A172 (cell line): ENCODE data around the gene MPC1. TPM values are rescaled to one million over a fixed set of nuclear protein-coding genes. Genes with fewer than 3 reads are reported as not detected.
A peak's percentile ranks its signal among the peaks of the same experiment; 100 is the strongest.
"Not testable (repeated sequence)": the region's sequence is repeated elsewhere in the genome, so short reads cannot be mapped to it uniquely, and the experiment has no call there.

Source experiments
- DNase-seq: peaks from one replicate; pipeline ENCODE4 v3.0.0-alpha.2; 2015; ENCODE audit warnings: low spot score
- total RNA-seq: library from RNA; depleted of rRNA; stranded (reverse); fragments of >200 nt; shearing (Covaris generic); gene quantifications from 2 replicates; pipeline ENCODE4 v1.2.3, GENCODE V29; 2014

The MPC1 gene
- total RNA-seq, 1 experiment from 2014 or later, result 33.9 TPM

DNA sequence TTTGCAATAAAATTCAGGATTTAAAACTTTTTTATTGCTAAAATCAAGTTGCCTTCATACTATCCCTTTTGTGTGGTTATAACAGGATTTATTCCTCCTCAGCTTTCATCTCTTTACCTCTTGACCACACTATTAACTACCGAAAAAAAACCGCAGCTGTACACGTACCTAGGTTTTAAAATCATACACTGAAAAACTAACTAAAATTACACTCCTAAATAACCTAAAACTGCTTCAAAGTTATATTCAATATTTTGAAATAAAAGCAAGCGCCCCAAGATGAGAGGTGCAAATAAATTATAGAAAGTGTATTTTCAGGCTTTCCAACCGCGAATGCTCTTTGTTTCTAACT lies 1.4 kb downstream of the MPC1 start:
- no peak for DNase-seq

DNA sequence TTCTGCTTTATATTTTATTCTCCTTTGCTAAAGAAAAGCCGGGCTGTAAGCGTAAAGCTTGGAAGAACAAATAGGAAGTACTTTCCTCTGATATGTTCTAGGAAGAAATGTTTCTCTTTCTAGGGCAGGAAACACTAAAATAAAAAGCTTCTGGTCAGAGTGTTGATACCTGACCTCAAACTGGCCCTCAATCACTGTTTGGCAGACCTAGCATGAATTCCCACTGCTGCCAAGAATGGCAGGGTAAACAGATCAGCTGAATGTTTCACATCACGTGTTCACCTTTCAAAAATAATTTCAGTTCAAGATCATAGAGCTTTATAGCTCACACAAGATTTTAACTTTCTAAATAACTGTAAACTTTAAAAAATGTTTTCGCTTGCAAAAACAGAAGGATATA lies 2.9 kb downstream of the MPC1 start:
- DNase-seq, result no peak

DNA sequence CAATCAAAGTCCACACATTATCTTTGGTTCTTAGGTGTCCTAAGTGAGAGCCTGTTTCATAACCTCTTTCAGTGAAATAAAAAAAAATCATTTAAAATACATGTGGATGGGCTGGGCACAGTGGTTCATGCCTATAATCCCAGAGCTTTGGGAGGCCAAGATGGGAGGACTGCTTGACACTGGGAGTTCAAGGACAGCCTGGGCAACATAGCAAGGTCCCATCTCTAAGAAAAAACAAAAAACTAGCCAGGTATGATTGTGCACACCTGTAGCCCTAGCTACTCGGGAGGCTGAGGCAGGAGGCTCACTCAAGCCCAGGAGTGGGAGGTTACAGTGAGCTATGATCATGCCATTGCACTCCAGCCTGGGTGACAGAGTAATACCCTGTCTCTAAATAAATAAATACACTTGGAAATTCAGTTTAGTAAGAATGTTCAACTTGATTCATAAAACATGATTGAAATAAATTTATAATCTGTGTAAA lies 3.6 kb downstream of the MPC1 start:
- no peak for DNase-seq

DNA sequence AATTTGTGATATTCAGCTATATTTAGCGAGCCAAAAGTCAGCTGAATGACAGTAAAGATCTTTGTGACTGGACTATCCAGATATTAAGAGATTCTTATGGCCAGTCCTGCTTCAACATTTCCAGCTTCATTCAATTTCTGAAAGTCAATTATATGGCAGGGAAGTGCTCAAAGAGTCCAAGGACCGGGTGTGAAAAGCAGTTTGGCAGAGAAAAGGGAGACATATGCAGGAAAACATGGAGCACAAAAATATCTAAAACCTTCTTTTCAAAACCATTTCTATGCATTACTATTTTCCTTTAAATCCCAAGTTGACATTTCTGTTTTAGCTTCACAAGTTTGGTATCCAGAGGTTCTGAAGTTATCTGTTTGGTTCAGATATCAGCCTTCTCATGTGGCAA lies 5.0 kb downstream of the MPC1 start:
- no peak for DNase-seq

DNA sequence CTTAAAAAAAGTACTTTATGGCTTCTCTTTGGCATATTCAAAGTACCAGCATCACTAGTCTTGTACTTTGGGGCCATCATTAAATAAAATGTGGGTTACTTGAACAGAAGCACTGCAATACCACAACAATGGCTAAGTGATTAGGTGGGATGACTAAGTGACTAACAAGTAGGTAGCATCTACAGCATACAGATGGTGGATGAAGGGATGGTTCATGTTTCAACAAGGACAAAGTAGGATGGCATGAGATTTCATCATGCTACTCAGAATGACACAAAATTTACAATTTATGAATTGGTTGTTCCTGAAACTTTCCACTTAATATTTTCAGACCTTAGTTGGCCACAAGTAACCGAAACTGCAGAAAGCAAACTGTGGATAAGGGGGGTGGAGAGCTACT lies 7.7 kb downstream of the MPC1 start:
- no peak for DNase-seq

DNA sequence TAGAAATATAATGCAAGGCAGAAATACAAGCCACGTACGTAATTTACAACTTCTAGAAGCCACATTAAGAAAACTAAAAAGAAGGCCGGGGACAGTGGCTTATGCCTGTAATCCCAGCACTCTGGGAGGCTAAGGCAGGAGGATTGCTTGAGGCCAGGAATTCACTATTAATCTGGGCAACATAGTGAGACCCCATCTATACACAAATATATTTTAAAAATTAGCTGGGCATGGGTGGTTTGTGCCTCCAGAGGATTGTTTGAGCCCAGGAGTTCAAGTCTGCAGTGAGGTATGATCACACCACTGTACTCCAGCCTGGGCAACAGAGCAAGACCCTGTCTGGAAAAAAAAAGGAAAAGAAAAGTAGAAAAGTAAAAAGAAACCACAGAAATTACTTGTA lies 12.3 kb downstream of the MPC1 start:
- DNase-seq, result no peak

DNA sequence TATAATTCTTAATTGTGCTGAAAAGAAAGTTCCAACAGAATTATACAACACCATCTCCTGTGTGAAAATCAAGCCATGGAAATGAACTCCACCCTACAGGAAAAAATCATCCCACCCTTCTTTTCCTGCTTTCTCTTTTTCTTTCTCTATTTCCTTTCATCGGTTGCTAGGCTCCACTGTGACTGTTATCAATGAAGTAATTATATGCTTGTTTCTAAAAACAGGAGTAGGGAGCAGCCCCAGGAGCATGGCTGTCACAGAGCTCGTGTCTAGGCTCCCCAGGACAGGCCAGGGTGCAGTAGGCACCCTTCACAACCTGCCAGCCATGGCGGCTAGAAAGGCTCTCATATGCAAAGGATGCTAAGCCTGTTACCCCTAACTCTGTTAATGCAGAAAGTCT lies 13.0 kb downstream of the MPC1 start:
- DNase-seq, result no peak

DNA sequence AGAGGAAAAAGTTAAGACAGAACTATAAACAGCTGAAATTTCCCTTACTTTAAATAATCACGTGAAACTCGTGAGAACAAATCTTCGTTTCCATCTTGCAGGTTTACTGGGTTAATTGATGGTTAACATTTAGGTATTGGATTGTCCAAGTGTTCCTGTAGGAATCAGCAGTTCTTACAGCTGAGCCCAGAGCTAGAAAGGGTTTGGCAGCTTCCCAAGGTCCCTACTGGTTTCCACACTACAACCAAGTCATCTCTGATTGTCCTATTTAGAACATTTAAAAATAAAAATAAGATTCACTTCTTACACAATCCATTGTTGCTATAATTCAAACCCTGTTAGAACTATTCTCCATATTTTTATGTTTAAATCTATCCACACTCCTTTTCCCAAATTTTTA lies 15.8 kb downstream of the MPC1 start:
- no peak for DNase-seq

DNA sequence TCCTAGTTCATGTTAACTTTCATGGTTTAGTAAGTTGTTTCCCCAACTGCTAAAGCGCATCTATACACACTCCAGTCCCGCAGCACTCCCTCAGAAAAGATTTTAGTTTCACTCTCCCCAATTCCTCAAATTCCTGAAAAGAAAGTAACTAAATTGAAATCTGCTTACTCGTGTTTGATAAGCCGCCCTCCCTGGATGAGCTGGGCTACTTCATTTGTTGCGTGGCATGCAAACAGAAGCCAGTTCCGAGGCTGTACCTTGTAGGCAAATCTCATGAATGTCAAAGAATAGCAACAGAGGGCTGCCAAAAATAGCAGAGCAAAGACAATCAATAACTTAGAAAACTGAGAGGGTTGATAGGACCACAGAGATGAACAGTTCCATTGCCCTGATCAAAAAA lies 16.9 kb downstream of the MPC1 start:
- DNase-seq, result peak; percentile 30

DNA sequence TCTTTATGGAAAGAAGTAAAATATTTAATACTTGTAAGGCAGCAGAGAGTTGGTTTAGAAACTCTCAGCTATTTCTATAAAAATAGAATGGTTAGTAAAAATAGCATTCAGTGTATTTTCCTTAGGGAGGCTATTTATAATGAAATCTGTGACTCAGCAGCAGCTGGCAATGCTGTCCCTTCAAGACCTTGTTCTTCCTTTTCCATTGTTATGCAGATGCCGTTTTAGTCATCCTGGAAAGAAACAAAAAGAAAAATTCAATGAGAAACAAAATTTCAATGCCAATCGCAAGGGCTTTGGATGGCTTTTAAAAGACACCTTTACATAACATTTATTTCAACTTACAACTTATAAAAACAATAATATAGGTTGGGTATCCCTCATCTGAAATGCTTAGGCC lies 17.5 kb downstream of the MPC1 start:
- DNase-seq, result peak; percentile 67

DNA sequence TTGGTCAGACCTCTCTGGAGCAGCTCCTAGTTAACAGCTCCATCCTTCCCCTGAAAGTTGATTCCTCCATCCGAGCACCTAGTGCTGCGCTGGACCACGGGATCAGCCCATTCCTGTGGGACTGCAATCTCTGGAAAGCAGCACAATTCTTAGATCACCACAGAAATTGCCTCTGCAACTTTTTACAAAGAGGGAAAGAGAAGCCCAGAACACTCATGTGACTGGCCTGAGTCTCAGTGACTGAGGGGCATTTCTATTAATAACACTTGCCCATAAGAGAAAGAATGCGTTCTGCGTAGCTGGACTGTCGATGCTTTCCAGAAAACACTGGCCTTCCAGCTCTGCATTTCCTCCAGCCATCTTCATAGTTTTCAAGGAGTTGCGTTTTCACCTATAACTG lies 18.3 kb downstream of the MPC1 start:
- no peak for DNase-seq

DNA sequence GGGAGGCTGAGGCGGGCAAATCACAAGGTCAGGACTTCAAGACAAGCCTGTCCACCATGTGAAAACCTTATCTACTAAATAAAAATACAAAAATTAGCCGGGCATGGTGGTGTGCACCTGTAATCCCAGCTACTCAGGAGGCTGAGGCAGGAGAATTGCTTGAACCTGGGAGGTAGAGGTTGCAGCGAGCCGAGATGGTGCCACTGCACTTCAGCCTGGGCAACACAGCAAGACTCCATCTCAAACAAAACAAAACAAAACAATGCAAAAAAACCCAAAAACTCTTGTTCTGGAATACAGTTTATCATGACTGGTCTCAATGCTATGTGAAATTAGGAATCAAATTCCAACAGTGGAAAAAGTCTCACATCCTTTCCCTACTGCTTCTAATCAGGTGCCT lies 20.3 kb downstream of the MPC1 start:
- DNase-seq, result not testable (repeated sequence)

DNA sequence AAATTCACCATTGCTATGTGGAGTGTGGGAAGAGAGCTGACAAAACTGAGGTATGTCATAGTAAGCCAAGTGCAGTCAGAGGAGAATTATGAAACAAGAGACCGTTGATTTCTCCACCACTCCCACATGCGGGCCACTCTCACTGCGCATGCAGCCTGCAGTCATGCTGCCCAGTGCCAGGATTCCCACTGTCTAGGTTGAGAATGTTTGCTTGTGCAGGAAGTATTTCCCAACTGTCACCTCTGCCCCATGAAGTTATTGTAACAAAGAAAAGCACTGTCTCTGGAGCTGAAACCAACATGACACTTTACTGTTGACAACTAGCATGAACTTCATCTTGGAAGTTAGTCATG lies 21.7 kb downstream of the MPC1 start:
- no peak for DNase-seq

DNA sequence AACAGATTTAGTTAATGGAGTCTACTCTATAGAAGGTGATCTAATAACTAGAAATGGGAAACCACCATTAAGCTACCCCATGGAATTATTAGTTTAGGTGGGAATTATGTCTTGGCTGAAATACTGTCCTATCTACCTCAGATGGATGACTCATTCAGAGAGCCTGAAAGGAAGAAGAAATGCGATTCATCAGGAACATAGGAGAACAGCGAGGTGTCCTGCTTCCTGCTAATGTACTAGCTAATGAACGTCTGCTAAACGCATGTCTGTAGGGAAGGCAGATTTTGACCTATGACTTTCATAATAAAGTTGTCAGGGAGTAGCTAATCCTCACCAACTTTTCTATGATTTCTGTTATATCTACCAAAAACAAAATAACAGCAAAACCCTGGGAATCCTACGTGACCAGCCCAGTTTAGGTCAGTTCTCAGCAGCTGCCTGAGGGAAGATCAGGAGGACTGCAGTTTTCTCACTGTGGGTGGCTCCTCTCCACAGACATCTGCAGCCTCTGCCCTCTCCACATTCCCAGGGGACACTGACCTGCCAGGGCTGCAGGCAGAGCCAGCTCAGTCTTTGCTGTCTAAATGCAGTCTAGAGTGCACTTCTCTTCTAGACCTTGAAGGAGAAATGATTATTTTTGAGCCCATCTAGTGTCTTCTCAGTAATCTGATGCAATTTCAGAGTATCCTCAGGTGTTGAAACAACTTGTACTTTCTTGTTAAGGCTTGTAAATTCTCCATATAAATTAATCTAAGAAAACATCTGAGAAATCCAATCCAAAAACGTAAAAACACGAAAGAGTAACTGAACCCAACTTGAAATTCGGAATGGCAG lies 22.3 kb downstream of the MPC1 start:
- no peak for DNase-seq

DNA sequence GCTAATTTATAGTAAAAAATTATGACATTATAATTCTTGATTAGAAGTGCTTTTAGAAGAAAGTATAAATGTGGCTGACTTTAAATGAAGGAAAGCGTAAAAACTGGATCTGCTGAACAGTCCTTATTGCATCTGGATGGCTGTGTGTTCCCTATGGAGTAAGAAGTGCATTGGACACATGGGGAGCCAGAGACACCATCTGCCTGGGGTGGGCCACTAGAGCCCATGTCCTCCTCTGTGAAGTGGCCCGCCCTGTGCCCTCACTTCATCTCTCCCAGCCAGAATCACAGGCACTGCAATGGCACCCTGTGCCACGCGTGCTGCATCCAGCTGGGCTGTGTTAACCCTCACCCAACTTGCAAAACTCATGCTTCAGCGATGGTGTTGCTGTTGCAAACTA lies 27.2 kb downstream of the MPC1 start:
- DNase-seq, result no peak

DNA sequence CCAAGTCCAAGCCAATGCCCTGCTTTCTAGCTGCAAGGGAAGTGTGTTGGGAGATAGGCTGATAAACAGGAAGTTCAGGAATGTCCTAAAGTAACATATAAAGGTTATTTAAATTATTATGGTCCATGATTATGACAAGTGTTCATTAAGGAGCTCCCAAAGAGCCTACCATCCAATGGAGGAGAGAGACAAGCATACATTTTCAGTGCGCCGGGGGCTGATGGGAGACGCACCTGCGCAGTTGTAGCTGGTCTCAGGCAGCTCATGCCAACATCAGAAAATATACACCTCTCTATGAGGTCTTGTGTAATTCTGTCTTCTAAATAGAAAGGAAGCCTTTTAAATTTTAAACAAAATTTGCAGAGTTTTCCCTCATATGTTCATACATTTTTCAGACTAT lies 27.8 kb downstream of the MPC1 start:
- no peak for DNase-seq

DNA sequence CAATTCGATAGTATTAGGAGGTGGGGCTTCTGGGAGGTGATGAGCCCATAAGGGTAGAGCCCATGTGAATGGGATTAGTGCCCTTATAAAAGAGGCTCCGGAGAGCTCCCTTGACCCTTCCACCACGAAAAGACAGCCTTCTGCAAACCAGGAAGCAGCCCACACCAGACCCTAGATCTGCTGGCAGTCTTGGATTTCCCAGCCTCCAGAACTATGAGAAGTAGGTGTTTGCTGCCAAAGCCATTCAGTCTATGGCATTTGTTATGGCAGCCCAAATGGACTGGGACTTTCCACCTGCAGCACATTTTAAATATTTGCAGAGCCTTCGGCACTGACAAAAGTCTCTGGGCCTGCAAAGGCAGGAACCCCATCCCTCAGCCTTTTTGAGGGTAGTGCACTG lies 28.6 kb downstream of the MPC1 start:
- no peak for DNase-seq

DNA sequence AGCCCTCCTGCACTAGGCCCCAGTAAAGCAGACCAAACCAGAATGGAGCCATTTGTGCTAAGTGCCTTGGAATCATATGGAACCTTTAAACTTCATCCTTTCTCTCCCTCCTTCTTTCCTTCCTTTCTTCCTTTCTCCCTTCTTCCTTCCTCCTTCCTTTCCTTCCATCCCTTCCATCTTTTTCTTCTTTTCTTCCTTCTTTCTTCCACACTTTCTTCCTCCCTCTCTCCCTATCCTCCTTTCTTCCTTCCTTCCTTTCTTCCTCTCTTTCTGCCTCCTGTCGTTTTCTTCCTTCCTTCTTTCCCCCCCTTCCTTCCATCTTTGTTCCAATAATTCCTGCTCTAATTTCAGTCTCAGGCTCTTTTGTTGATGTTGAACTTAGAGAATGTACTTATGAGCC lies 29.2 kb downstream of the MPC1 start:
- DNase-seq, result no peak

DNA sequence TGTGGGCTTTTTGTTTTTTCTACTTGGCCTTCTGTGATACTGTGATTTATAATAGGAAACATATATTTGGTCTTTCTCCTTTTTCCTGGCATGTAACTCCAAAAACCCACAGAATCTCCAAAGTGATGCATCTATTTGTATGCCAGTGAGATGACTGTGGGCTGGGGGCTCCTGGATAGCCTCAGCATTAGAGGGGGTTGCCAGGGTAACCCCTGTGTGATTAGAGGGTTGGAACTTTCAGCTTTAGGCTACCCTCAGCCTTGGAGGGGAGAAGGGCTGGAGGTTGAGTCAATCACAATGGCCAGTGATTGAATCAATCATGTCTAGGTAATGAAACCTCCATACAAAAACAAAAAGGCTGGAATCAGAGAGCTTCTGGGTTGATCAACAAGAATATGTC lies 29.8 kb downstream of the MPC1 start:
- no peak for DNase-seq

DNA sequence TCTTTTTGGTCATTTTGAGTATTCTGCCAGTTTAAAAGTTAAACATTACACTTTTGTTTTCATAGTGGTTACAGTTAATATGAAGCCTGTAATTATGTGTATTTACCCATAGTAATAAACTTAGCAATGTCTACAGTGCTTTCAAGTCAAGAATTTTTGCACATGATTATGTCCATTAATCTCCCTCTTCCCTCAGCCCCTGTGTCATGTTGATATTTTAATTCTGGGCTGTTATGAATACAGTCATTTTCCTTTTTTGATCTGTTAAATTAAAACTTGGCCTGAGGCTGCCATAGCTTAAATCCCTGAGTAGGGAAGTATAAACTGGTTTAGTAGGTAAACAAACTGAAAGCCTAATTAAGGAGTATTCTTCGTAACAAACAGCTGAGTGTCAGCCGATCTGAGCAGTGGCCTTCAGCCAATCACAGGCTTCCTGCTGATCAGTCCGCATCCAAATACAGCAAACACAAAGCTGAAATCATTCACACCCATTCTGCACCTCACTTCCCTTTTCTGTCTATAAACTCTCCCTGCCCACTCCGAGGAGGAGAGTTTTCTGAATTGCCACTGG lies 30.9 kb downstream of the MPC1 start:
- DNase-seq, result no peak

DNA sequence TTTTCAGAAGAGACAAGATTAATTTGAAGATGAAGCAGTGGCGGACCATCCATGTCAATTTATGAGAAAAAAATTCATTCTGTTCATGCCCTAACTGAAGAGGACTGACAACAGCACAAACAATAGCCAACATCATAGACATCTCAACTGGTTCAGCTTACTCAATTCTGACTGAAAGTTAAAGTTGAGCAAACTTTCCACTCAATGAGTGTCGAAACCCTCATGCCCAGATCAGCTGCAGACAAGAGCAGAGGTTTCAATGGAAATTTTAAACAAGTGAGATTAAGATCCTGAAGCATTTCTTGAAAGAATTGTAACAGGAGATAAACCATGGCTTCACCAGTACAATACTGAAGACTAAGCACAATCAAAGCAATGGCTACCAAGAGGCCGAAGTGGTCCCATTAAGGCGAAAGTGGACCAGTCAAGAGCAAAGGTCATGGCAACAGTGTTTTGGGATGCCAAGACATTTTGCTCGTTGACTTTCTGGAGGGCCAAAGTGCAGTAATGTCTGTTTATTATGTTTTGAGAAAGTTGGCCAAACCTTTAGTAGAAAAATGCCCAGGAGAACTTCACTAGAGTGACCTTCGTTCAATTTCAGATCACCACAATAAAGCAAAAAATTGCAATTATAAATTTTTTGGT lies 34.3 kb downstream of the MPC1 start:
- no peak for DNase-seq

DNA sequence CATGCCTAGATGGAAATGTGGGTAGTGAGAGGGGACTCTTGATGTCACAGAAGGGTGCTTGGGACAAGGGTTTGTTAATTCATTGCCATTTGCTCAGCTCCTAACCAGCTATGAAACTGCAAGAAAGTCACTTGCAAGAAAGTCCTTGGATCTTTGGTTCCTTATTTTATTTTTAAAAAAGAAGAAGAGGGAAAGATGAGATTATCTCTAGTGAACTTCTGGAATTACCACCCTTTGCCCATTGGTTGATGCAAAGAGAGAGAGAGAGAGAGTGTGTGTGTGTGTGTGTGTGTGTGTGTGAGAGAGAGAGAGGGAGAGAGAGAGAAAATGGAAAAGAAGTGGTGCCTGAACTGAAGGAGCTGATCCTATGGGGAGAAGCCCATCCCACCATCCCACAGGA lies 35.8 kb downstream of the MPC1 start:
- no peak for DNase-seq

DNA sequence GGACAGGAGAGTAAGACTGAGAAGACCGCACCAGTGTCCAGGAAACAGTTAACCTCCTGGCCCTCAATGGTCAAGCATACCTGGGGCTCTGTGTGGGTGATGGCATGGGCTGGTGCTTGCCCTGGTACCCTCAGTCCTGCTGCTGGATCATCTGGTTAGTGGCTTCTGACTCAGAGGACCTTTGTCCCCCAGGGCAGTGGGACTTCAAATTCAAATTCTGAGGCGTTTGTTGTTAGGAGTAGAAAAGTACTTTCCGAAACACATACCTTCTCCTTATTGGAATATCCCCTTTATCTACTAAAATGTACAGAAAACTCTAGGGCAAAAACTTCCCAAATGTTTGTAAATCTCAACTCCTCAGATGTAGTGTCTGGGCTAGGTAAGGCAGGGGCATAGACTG lies 36.3 kb downstream of the MPC1 start:
- no peak for DNase-seq
